ENCODE results near the gene PMM1.

DNA sequence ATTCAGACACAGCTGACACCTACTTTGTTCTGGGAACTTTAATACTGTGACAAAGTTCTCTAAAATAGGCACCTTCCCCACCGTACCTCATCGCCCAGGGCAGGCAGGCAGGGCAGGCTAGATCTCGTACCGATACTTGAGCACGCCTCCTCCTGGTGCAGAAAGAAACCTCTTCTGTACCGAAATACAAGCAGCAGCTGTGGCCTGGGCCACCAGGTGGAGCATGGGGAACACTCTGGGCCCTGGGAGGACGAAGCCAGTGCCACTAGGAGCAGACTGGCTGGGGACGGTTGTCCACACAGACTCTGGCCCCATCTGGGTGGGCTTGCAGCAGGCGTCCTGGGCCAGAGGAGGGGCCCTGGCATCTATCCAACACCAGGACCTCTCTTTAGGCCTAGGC is 12.8 kb downstream of the PMM1 start:
- TF ChIP-seq, protein P1, sequence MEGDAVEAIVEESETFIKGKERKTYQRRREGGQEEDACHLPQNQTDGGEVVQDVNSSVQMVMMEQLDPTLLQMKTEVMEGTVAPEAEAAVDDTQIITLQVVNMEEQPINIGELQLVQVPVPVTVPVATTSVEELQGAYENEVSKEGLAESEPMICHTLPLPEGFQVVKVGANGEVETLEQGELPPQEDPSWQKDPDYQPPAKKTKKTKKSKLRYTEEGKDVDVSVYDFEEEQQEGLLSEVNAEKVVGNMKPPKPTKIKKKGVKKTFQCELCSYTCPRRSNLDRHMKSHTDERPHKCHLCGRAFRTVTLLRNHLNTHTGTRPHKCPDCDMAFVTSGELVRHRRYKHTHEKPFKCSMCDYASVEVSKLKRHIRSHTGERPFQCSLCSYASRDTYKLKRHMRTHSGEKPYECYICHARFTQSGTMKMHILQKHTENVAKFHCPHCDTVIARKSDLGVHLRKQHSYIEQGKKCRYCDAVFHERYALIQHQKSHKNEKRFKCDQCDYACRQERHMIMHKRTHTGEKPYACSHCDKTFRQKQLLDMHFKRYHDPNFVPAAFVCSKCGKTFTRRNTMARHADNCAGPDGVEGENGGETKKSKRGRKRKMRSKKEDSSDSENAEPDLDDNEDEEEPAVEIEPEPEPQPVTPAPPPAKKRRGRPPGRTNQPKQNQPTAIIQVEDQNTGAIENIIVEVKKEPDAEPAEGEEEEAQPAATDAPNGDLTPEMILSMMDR (conservative IDR thresholded peaks at IDR 0.05; ENCODE audit: low read length) = peak; percentile 77
- TF ChIP-seq EZH2phosphoT487 (IDR thresholded peaks at IDR 0.05; ENCODE audit: borderline replicate concordance, low read depth, low read length) = no peak

Data from OCI-LY7 (cell line).